LoVo (cell line): Measurements from ENCODE around the gene CD68.
"Not testable (repeated sequence)": the region's sequence is repeated elsewhere in the genome, so short reads cannot be mapped to it uniquely, and the experiment has no call there.

Source experiments
- DNase-seq: peaks from one replicate; pipeline ENCODE4 v3.0.0-alpha.2; 2016; ENCODE audit warnings: low spot score

The CD68 gene

DNA sequence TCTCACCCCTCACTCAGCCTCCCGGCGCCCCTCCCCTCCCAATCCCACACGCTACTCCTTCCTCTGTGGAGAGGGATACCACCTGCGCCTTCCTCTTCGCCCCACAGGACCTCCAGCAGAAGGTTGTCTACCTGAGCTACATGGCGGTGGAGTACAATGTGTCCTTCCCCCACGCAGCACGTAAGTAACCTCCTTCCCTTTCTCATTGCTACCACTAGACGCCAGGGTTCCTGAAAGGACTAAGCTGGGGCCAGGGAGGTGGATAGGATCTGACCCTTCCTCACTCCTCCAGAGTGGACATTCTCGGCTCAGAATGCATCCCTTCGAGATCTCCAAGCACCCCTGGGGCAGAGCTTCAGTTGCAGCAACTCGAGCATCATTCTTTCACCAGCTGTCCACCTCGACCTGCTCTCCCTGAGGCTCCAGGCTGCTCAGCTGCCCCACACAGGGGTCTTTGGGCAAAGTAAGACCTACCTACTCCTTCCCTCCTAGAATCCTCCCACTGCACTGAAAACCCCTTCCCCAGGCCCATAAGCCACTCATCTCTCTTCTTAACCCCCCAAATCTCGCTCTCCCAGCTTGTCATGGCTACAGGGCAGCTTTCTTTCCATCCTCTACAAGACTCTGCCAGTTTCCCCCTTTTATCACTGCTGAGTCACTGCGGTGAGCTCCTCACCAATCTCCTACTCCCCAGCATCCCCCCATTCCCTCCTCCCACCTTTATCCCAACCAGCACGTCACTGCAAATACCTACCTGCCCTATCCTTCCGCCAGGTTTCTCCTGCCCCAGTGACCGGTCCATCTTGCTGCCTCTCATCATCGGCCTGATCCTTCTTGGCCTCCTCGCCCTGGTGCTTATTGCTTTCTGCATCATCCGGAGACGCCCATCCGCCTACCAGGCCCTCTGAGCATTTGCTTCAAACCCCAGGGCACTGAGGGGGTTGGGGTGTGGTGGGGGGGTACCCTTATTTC lies 1.5 kb downstream of the CD68 start:
- no peak for DNase-seq

DNA sequence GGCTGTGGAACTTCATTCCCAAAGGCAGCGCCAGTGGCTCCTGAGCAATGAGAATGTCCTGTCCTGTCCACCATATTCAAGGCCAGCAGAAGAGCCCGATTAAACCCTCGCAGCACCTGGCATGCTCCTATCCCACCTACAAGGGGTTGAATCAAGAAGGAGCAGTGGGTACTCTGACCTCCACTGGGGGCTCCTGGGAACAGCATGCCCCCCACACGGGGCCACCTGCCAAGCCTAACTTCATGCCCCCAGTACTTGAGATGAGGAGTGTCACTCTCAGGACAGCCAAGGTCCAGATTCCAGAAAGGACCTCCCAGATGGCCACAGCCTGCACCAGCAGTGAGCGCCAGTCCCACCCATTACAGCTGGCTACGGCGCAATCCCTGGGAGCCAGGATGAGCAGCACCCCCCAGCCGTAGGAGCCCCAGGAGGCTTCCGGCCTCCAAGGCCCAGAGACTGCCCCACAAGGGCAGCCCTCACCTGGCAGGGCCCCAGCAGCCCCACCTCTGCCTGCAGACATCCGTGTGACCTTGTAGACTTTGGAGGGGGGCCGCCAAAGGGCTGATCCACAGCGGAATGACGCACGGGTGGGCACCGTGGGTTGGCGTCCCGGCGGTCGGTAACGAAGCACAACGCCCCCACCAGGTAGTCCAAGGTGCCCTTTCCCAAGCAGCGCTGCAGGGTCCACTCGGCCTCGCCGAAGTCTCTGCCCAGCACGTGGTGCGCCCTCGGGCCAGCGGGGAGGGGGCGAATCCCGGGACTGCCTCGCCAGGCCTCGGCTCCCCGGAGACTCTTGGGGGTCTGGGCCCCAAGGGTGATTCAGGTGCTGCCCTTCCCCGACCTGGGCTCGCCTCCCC lies 3.2 kb downstream of the CD68 start:
- DNase-seq, result no peak

DNA sequence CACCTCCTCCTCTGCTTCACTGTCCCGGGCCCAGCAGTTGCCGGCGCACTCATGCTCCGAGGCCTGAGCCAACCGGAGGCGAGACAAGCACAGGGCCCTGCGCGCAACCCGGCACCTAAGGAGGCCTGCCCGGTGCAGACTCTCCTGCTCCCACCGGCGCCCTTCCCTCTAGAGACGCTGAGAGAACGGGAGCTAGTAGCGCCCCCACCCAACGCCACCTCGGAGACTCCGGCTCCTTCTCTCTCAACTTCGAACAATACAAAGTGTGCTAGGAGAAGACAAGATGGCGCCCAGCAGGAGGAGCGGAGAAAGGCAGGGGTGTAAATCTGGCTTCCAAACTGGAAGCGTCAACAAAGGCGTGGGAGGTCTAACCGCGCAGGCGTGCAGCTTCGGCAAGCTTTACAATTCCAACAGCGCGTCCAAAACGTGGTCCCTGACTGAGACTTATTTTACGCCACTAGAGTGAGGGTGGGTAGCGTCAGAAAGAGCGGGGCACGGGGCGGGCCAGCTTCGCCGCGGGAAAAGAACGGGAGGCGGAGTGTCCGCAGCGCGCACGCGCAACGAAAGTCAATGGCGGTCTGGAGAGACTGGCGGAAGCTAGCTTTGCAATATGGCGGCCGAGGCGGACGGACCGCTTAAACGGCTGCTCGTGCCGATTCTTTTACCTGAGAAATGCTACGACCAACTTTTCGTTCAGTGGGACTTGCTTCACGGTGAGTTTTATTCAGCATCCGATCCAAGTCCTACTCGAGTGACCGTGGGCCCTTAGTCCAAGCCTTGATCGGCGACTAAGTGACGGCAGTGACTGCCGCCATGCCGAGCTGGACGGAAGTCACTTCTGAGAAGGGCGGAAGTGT lies 4.0 kb downstream of the CD68 start, which contains the start of gene MPDU1:
TSS of gene MPDU1 (plus strand) at position 600 of the 857 bp plus-strand sequence. CDS start at position 611, 11 bp downstream.
- DNase-seq, result peak; percentile 97

DNA sequence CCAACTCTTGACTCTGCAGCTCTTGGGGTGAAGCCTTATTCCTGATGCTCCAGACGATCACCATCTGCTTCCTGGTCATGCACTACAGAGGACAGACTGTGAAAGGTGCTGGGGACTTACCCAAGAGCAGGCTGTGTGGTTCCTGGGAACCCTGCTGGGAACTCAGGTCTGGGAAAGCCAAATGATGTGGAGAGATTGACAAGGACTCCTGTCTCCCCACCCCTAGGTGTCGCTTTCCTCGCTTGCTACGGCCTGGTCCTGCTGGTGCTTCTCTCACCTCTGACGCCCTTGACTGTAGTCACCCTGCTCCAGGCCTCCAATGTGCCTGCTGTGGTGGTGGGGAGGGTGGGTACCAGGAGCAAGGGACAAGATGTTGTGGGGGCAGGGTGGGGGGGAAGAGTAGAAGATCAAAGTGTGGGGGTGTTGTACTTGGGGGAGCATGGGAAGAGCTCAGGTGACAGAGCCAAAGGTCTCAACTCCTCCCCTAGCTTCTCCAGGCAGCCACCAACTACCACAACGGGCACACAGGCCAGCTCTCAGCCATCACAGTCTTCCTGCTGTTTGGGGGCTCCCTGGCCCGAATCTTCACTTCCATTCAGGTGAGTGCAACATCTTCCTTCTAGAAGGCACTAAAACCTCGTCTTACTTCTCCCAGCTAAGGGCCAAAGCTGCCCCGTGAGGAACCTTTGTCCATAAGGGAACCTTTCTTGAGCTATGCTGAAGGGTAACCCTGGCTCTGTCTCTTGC lies 7.4 kb downstream of the CD68 start:
- DNase-seq, result no peak

DNA sequence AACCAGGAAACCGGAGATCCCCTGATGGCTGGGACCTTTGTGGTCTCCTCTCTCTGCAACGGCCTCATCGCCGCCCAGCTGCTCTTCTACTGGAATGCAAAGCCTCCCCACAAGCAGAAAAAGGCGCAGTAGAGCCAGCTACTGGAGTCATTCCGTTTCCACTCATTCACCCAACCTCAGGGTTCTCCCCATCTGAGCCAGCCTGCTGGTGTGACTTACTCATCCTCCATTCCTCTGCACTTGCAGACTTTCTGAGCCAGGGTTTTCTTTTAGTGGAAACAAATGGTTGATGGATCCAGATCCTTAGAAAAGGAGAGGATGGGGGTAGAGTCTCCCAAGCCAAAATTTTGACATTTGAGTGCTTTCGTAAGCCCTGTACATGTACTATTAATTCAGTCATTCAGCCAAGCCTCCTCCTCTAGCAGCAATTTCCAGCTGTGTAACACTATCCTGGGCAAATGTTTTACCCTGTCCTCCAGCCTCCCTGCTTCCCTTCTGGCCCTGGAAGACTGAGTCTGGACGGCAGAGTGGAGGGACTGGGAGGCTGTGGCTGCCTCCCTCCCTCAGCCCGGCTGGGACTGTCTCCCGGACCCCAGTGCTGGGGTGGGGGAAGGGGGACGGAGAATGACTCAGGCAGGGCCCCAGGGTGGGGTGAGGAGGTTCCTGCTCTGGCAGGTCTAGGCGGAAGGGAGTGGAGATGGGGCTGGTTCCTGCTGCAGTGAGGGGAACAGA lies 8.1 kb downstream of the CD68 start:
- DNase-seq, result no peak

DNA sequence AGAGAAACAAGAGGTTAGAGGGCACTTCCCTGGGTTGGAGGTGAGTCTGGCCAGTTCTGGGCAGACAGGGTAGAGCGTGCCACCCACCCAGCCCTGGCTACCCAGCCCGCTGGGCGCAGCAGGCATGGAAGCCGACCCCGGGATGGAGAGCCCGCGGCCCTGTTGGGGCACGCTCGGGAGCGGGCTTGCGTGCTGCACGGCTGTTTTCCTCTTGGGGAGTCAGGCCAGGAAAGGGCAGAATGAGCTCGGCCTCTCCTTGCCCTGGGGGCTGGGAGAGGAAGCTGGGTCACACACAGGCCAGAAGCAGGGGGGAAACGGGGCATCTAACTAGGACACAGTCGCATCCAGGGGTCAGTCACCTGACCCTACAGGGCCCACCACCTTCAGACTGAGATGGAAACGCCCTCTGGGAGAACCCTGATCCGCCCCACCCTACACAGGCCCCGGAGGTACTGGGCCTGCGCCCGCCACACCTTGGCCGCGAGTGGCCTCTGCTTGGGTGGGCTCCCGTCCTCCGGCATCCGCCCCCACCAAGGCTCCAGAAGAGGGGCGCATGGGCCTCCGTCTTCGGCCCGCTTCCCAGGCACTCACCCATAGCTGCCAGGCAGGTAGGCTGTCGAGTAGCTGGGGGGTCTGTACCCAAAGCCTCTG lies 9.2 kb downstream of the CD68 start:
- DNase-seq, result no peak

DNA sequence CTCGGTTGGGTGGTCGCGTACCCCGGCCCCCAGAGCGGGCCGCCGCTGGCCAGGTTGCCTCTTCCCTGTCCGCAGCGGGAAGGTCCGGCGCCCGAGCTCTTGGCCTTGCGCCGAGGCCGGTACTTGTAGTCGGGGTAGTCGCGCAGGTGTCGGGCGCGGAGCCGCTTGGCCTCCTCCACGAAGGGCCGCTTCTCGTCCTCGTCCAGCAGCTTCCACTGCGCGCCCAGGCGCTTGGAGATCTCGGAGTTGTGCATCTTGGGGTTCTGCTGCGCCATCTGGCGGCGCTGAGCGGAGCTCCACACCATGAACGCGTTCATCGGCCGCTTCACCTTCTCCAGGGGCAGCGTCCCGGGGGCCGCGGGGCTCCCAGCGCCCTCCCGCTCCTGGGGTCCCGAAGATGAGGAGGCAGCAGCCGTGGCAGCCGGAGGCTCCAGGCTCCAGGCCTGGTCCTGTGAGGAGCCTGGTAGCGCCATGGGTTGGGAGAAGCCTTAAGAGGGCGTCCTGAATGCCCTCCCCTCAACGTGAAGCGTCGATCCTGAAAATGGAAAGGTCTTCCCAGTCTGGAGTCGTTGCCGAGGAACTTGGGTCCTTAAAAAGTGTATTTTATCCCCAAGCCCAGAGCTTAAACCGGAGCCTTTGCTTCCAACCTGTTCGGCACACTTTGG lies 9.9 kb downstream of the CD68 start:
- no peak for DNase-seq

DNA sequence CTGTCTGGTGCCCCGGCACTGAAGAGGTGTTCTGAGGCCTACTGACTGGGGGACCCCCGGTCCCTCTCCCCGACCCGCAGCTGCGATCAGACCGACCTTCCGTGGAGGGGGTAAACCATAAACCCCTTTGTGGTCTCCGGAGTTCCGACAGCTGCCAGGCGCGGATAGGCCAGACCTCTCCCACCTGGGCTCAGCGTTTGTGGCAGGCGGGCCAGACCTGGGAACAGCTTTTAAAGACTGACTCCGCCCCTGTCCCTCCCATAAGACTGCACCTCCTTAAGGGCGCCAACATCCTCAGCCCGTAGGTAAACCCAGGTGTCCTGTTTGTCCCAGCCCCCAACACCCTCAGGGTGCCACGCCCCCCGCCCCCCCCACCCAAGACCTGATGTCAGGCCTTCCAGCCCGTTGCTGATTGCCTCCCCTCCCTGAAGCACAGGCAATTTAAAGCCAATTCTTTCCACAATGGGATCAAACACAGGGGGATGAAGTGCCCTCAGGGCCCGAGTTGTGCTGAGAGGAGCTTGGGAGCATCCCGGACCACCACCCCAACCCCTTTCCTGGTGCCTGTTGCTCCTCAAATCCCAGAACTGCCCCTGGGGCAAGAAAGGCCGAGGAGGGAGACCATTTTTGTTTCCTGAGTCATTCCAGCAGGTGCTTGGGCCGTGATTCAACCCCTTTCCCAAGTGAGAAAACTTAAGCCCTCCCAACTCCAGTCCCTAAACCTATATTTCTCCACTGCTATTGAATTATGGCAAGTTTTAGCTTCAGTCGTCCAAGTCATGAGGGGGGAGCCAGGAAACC lies 10.7 kb downstream of the CD68 start, which contains the start of gene SOX15:
TSS of gene SOX15 (minus strand) at position 204 of the 801 bp plus-strand sequence. CDS start 418 bp downstream, outside the sequence.
- DNase-seq, result no peak

DNA sequence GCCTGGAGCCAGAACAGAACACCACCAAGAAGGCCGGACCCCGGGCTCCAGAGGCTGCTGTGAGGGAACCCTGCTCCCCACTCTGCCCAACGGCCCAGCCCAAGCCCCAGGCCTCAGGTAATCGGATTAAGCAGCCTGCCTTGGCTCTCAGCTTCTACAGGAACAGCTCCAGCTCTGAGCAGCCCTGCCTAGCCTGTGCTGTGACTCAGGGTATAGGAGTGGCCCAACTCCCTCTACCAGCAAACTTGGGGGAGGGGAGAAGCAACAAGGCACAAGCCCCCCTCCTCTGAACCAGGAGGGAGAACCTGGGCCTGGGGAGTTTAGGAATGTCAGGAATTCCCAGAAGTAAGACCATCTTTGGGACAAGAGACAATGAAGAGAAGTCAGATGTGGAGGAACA lies 11.3 kb downstream of the CD68 start:
- DNase-seq, result no peak

DNA sequence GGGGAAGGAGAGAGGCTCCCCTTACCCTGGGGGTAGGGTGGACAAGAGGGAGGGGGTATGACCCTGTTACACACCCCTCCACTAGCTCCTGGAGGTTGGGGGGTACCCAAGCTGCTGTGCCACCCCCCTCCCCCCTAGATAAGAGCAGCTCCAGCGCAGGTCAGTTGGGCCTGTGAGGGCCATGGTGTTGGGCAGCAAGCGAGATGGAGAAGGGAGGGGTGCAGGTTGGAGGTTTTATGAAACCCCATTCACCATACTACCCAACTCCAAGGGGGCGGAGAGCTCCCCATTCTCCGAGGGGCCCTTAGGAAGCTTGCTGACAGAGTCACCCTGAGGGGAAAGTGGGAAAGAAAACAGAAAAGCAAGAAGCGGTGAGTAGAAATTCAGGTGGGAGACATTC lies 12.2 kb downstream of the CD68 start:
- DNase-seq, result no peak

DNA sequence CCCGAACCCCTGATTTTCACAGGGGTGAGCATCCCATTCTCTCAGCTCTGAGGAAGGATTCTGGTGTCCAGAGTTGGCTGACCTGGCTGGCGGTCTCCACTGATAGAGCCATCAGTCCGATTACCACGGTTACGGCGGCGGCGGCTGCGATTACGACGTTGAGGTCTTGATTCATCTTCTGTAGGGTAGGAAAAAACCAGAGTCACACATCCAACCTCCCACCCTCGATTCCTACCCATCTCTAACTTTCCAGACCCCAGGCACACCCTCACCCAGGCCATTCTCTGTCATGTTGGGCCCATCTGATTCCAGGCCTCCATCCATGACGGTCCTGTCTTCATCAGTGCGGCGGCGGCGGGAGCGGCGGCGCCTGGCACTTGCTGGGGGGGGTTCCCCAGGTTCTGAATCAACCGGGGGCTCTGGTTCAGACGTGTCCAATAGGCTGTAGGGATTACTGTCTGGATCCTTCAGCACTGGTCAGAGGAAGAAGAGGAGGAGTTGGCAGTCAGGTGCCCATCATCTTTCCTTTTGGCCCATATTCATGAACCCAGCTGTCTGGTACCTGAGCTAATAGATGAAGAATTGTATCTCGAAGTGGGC lies 13.1 kb downstream of the CD68 start:
- no peak for DNase-seq

DNA sequence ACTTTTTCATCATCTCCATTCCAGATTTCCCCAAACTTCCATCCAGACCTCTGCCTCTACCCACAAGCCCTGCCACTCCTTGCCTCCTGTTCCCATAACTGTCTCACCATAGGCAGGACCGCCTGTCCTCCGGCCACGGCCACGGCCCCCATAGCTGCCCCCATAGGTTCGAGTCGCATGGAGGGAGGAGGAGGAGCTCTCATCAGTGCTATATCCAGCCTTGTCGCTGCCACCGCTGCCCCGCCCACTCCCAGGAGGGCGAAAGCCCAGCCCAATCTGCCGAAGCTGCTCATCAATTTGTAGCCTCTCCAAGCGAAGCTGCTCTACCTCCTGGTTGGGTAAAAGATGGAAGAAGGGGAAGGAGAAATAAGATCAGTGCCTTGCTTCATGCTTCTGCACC lies 13.9 kb downstream of the CD68 start:
- DNase-seq, result no peak

DNA sequence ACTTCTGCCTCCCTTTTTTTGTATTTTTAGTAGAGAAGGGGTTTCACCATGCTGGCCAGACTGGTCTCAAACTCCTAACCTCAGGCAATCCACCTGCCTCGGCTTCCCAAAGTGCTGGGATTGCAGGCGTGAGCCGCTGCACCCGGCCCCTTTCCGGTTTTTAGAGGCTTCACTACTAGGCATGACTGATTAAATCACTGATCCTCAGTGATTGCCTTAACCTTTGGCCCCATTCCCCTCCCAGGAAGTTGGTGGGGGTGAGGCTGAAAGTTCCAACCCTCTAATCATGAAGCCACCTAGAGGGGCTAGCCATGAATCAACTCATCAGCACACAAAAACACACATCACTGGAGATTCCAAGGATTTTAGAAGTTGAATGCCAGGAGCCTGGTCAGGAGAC lies 18.1 kb downstream of the CD68 start:
- DNase-seq, result not testable (repeated sequence)

DNA sequence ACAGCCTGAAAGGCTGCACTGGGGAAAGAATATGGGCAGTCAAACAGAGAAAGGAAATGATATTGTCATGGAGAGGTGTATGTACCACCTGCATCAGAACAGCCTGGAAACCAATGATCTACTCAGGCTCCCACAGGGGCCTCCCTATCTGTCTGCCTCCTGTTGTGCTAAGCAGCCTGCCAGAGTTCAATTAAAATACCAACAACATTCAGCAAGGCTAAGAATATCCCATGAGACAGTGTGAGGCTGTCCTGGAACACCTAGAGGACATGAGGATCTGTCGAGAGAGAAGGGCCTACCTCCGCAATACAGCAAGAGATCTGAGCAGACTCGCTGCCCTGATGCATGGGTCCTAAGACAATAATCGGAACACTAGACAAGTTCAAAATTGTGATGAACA lies 26.8 kb downstream of the CD68 start:
- DNase-seq, result no peak

DNA sequence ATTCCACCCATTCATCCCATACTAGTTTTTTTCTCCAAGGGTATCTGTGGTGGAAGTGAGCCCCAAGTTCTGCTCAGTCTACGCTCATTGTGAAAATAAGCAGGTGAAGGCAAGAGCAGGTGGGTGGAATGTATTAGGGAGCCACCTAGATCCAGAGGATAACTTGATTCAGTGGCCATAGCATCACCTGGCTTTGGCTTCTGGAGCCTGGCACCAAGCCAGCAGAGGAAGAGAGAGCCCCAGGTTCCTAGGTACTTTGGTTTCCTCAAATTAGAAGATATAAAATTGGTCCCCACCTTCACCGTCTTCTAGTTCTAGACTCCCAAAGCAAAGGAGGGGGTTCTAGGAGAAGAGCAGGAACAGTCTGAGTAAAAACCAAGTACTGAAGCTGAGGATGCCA lies 31.2 kb downstream of the CD68 start:
- DNase-seq, result no peak

DNA sequence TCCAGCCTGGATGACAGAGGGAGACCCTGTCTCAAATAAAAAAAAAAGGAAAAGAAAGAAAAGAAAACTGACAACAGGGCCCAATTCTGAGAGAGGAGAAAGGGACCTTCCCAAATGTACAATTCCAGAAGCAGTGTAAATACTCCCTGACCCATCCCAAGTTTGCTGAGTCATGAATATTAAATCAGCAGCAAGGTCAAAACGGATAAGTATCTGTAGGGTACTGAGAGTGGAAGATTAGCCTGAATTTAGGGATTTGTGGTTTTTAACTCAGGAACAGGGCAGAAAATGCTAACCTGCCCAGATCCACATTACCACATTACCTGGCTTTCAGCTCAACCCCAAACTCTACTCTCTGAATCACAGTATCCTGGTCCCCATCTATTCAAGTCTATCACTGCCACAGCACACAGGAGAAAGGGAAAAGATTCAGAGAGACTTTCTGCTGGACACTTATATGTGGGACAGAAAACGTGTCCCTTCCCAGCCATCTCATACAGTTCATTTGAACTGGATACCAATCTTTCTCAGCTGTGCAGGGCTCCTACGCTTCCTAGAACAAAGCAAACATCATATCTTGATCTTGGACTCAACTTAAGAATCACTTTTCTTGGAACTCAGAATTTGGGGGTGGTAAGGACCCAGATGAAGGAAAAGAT lies 32.3 kb downstream of the CD68 start:
- DNase-seq, result no peak

DNA sequence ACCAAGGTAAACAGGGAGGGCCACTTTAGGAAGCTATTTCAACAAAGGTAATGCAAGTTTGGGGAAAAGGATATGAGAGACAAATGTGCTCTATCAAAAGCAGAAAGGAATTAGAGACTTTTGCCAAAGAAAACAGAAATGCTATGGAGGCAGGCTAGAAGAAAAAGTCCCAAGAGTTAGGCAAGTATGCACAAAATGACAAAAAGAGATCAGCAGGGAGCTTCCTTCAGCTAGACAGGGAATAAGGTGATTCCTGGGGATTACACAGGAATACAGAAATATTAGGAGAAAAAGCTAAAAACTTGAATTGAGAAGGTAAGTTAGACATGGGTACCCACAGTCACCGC lies 32.8 kb downstream of the CD68 start:
- DNase-seq, result no peak
